Measurements from ENCODE around the gene PAK4.

PAK4 gene

GRCh38 chr19:39180749-39181148 lies 55.2 kb downstream of the PAK4 start:
- no peak for DNase-seq (ENCODE audit: low read depth in 2 of 2)

- no peak for DNase-seq (ENCODE audit: low read depth in 2 of 2)
Observed at GRCh38 chr19:39181500-39182173, 56.1 kb downstream of the PAK4 start.

- DNase-seq (ENCODE audit: low read depth in 2 of 2): no peak
Observed at GRCh38 chr19:39182174-39182505, 56.6 kb downstream of the PAK4 start.

- DNase-seq (ENCODE audit: low read depth in 2 of 2): no peak
Observed at GRCh38 chr19:39183104-39183503, 57.5 kb downstream of the PAK4 start.

- no peak for DNase-seq (ENCODE audit: low read depth in 2 of 2)
Observed at GRCh38 chr19:39186391-39186790, 60.8 kb downstream of the PAK4 start.

- DNase-seq (ENCODE audit: low read depth in 2 of 2): no peak
Observed at GRCh38 chr19:39187552-39187943, 62.0 kb downstream of the PAK4 start.

GRCh38 chr19:39188960-39189359 lies 63.4 kb downstream of the PAK4 start:
- no peak for DNase-seq (ENCODE audit: low read depth in 2 of 2)

GRCh38 chr19:39190768-39191167 lies 65.2 kb downstream of the PAK4 start:
- DNase-seq (ENCODE audit: low read depth in 2 of 2): no peak

- no peak for DNase-seq (ENCODE audit: low read depth in 2 of 2)
Observed at GRCh38 chr19:39192846-39193245, 67.3 kb downstream of the PAK4 start.

- no peak for DNase-seq (ENCODE audit: low read depth in 2 of 2)
Observed at GRCh38 chr19:39193803-39194202, 68.2 kb downstream of the PAK4 start.

- DNase-seq (ENCODE audit: low read depth in 2 of 2): no peak
Observed at GRCh38 chr19:39194832-39195542, 69.4 kb downstream of the PAK4 start.

- no peak for DNase-seq (ENCODE audit: low read depth in 2 of 2)
Observed at GRCh38 chr19:39195755-39196154, 70.2 kb downstream of the PAK4 start.

- no peak for DNase-seq (ENCODE audit: low read depth in 2 of 2)
Observed at GRCh38 chr19:39196320-39196719, 70.7 kb downstream of the PAK4 start.

GRCh38 chr19:39196860-39197562 lies 71.4 kb downstream of the PAK4 start, which contains the start of gene NCCRP1:
Gene NCCRP1, plus strand, starts transcription at chr19:39196964. Its CDS starts 19 bp downstream, at chr19:39196983.
- DNase-seq (ENCODE audit: low read depth in 2 of 2): no peak

- DNase-seq (ENCODE audit: low read depth in 2 of 2): no peak
Observed at GRCh38 chr19:39197808-39198207, 72.2 kb downstream of the PAK4 start.

GRCh38 chr19:39199025-39199424 lies 73.4 kb downstream of the PAK4 start:
- DNase-seq (ENCODE audit: low read depth in 2 of 2): no peak

- DNase-seq (ENCODE audit: low read depth in 2 of 2): no peak
Observed at GRCh38 chr19:39200066-39200802, 74.6 kb downstream of the PAK4 start.

- no peak for DNase-seq (ENCODE audit: low read depth in 2 of 2)
Observed at GRCh38 chr19:39200803-39201115, 75.2 kb downstream of the PAK4 start.

GRCh38 chr19:39202998-39203355 lies 77.4 kb downstream of the PAK4 start:
- DNase-seq (ENCODE audit: low read depth in 2 of 2): no peak

- no peak for DNase-seq (ENCODE audit: low read depth in 2 of 2)
Observed at GRCh38 chr19:39203372-39204341, 78.1 kb downstream of the PAK4 start, which contains the start of gene SYCN. Gene SYCN, minus strand, starts transcription at chr19:39204263. Its CDS starts 9 bp downstream, at chr19:39204254.

- no peak for DNase-seq (ENCODE audit: low read depth in 2 of 2)
Observed at GRCh38 chr19:39205449-39205764, 79.8 kb downstream of the PAK4 start.
